GM21526 (cell line): ENCODE measurements around the gene RBM11.
"Not testable (repeated sequence)": the region's sequence is repeated elsewhere in the genome, so short reads cannot be mapped to it uniquely, and the experiment has no call there.

Source experiments
- ATAC-seq: cut with Tn5 transposase; IDR thresholded peaks from one replicate; pipeline ENCODE4 v1.9.1; 2021; ENCODE audit warnings: moderate library complexity; ENCODE audit not compliant: unreplicated experiment, low FRiP score

The RBM11 gene

GRCh38 chr21:14215971-14216641 is at the start of gene RBM11:
Gene RBM11, plus strand, starts transcription at chr21:14216157. Its CDS starts 30 bp downstream, at chr21:14216187.
- peak; percentile 99 for ATAC-seq

- ATAC-seq, result not testable (repeated sequence)
Observed at GRCh38 chr21:14166463-14167223, 49.3 kb upstream of the RBM11 start.

DNA sequence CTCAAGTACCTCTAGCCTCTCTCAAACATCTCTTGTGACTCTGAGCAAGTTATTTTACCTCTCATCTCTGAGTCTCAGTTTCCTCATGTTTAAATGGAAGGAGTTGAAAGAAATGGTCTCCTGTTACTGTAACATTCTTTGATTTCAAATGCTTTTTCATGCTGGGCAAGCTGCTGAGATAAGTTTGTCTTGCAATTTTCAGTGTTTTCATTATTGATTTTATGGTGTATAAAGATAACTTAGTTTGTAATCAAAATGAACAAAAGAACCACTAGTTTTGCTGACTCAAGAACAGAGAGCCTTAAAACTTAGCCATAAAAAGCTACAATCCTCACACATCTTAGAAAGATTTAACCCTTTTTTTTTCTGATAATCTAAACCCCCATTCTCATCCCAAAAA is 9.7 kb upstream of the RBM11 start:
- ATAC-seq, result no peak

DNA sequence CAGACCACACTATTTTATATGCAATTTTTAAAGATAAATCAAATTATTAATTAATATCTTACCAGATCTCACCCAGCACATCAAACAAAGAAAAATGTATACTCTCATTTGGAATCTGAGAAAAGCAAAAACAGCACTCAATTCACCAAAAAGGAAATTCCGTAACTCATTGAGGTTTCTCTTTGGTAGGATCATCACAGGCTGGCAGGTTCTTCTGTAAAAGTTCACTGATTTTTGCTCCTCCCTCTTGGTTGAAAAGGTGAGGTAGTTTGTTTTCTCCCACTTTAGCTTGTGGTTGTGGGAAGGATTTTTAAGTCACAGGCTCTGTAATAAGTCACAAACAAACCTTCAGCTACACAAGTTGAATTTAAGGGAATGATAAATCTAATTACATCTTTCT is 5.2 kb upstream of the RBM11 start, which contains the start of gene LIPI:
TSS of gene LIPI (minus strand) at position 218 of the 400 bp plus-strand sequence. CDS start at position 108, 110 bp downstream.
- no peak for ATAC-seq

GRCh38 chr21:14213164-14213563 is 2.8 kb upstream of the RBM11 start:
- ATAC-seq, result no peak

DNA sequence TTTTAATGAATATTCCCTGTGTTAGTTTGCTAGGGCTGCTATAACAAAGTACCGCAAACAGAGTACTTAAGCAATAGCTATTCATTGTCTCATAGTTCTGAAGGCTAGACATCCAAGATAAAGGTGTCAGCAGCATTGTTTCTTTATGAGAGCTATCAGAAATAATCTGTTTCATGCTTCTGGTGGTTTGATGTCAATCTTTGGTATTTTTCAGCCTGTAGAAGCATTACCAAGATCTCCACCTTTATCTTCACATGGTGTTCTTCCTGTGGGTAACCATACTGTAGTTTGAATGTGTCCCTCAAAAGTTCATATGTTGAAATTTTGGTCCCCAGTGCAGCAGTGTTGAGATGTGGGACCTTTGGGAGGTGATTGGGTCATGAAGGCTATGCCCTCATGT is 7.4 kb downstream of the RBM11 start:
- no peak for ATAC-seq

GRCh38 chr21:14229399-14229798 is 13.4 kb downstream of the RBM11 start:
- no peak for ATAC-seq

- no peak for ATAC-seq
Observed at GRCh38 chr21:14235101-14235500, 19.1 kb downstream of the RBM11 start.

DNA sequence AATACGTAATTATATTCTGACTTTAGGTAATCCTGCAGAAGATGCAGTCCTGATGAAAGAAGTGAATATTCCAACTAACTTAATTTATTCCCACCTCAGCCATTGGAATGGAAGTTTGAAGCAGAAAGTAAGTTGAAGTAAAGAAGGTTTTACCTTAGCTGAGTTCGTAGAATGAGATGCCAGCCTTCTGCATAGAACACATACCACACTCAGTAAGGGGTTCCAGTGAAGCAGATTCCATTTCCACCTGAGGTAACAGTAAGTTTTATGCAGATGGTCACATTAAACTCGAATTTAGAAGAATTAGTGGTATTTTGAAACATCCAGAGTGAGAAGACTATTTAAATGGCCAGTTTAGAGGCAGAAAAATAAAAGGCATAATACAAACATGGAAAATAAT is 20.2 kb downstream of the RBM11 start:
- ATAC-seq, result no peak

GRCh38 chr21:14239281-14239680 is 23.3 kb downstream of the RBM11 start:
- ATAC-seq, result no peak

GRCh38 chr21:14241297-14241696 is 25.3 kb downstream of the RBM11 start:
- ATAC-seq, result no peak

DNA sequence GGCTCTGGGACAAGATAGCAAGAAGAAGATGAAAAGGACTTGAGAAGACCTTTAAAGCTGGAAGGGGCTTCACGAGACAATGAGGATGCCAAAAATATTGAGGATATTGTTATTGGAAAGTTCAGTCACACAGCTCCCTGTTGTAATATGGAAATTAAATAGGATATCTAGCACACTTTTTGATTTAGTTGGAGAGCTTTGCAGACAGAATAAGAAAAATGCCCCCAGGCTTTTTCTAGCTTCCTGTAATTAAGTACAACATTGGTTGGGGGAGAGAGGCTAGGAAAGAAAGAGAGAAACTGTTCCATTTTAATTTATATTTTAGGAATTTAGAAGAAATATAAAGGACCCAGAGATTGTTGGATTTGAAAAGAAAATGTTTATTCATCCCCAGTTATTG is 27.5 kb downstream of the RBM11 start:
- no peak for ATAC-seq

DNA sequence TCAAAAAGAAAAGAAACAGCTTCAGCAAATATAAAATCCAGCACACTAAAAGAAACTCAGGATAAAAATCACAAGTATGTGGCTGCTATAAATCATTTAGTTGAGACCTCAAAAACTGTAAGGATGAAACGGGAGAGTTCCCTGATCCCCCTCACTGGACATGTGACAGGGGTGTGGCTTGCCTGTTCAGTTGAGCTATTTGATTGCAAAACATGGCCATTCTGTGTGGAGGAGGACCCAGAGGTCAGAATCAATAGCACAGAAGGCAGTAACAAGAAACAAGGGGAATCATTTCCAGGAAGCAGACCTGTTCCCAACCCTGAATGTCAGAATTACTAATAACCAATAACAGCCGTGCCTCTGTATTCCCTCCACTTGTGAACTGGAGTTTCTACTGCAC is 27.9 kb downstream of the RBM11 start:
- ATAC-seq, result no peak

DNA sequence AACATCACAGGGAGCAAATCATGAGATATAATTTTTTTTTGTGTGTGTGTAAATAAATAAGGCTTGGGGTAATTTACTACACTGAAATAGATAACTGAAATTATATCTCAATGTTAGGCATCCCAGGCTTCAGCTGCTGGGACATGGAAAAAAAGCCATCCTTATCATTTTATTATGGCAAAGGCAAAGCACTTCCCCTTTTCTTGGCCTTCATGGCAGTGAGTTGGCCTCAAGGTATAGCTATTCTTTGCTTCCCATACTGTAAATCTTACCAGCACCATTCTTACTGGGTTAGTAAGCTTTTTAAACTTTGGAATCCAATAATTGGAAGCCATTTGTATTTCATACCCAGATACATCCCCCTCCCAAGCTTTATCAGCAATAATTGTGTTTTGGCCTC is 29.0 kb downstream of the RBM11 start:
- no peak for ATAC-seq

DNA sequence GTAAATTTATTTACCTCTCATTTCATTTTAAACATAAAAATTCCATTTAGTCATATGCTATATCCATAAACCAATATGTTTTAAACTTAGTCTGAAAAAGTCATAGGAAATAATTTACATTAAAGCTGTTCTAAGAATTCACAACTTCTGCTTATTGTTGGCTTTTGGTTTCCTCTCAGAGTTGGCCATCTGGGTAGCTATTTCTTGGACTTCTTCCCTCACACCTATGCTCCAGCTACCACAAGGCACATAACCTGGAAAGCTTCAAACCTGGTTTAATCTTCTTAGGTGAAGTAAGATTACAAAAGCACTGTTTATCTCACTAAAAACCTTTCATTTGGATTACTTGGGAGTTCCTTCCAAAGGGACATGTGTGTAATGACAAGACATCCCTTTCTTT is 29.8 kb downstream of the RBM11 start:
- no peak for ATAC-seq

GRCh38 chr21:14251336-14251735 is 35.4 kb downstream of the RBM11 start:
- ATAC-seq, result no peak

DNA sequence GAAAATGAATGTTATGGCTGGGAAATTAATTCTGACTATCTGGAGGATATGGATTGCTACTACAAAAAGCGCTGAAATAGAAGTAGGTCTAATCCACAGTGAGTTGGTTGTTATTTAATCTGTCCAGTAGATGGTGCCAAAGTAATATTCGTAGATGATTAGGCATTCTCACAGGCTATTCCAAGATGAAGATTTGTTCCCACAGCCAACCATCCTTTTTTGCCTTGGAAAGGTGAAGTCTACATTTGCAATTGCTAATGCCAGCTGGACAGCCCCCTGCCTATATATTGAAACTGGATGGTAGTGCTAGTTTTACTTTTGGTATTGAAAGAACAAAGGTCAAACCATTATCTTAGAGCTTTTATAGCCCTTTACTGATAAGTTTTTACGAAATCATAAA is 43.8 kb downstream of the RBM11 start:
- ATAC-seq, result no peak

- no peak for ATAC-seq
Observed at GRCh38 chr21:14260174-14260764, 44.3 kb downstream of the RBM11 start.

DNA sequence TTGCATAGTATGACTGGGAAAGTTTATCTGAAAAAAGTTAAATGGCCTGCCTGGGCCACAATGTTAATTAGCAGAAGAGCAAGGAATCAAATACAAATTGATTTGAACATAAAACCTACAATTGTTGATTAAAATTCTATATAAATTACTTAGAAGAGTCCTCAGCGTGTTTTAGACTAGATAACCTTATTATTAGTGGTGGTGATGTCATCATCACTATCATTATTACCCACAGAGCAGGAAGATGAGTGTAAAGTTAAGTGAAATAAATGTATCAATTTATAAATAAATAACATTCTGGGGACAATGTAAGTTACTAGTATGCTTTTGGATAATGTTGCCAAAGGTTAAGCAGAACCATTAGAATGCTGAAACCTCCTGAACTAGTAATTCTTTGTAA is 46.1 kb downstream of the RBM11 start:
- no peak for ATAC-seq

- no peak for ATAC-seq
Observed at GRCh38 chr21:14263879-14264278, 47.9 kb downstream of the RBM11 start.

DNA sequence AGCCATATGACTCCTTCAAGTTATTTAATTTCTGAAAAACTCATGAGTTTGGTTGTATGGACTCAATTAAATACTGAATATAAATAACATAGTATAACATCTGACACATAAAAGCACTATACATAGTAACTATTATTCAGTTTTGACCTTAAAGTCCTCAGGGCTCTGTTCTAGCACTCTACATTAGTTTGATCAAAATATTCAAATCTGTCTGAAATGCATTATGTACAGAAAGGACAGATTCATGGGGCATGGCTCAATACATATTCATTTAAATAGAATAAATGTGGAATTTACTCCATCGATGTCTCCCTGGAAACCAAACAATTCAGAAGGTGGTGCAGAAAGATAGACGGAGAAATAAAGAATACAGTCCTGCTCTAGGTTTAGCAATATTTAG is 49.1 kb downstream of the RBM11 start:
- ATAC-seq, result no peak

DNA sequence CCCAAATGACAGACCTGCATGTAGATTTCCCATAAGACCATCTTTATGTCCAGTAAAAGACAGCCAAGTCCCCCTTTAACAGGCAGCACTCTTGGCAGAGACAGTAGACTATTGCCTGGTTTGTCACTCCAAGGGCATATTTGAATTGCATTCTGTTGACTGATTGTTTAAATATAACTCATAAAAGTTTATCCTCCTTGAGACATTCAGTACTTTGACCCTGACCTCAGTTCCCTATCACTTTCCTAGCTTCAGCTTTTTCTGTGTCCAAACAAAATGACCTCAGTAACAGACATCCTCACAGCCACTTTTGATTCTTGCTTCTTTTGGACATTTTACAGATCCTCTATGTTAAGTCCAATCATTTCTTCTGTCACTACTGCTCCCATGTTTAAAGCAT is 51.1 kb downstream of the RBM11 start:
- no peak for ATAC-seq
